Measurements from ENCODE around the gene SUPT20H.

The SUPT20H gene

DNA sequence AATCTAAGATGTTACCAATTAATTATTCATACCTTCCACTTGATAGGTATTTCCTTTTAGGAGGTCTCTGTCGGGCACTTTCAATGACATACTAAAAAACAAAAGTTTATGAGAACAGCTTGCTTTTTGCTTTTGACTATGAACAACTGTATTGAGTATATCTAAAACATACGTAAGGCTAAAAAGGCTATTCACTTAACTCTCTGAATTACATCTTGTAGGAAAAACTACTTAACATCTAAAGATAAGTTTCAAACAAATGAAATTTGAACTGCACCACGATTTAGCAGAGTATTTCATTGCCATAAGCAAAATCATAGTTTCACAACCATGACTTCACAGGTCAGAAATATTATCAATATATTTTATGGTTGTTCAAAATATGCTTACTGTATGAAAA, 11.6 kb downstream of the SUPT20H start:
- no peak overlapping the region for H3K4me3 ChIP-seq (ENCODE audit: low read depth, low read length, poor library complexity, severe bottlenecking)
- H3K4me1 ChIP-seq (ENCODE audit: insufficient read depth, low read length, severe bottlenecking): no peaks in the 10 kb centered on the region
- H3K9ac ChIP-seq (ENCODE audit: low read length): no peak overlapping the region
- H3K27ac ChIP-seq (ENCODE audit: low read depth, low read length, poor library complexity, severe bottlenecking): no peak overlapping the region
- no peaks in the 10 kb centered on the region for H3K27me3 ChIP-seq (ENCODE audit: insufficient read depth, low read length)
- no peaks in the 10 kb centered on the region for H3K9me2 ChIP-seq (ENCODE audit: low read depth, low read length)
- peaks cover 12% of the 10 kb centered on the region for H3K79me2 ChIP-seq (ENCODE audit: insufficient read depth, low read length)
- no peak overlapping the region for H3K4me2 ChIP-seq (ENCODE audit: low read length)
- no peak overlapping the region for H2AFZ ChIP-seq (ENCODE audit: low read length)
- no peaks in the 10 kb centered on the region for H4K20me1 ChIP-seq (ENCODE audit: insufficient read depth, low read length)
- peaks cover 19% of the 10 kb centered on the region; the same call in 1 of the 2 replicates for H3K36me3 ChIP-seq (ENCODE audit: insufficient read depth, low read length)
- no peaks in the 10 kb centered on the region for H3K9me3 ChIP-seq (ENCODE audit: low read length)
- no peaks in the 10 kb centered on the region for H3F3A ChIP-seq (ENCODE audit: insufficient read depth, low read length)
- TF ChIP-seq CTCF (IDR thresholded peaks at IDR 0.05; ENCODE audit: low read length) (no peak), EZH2 (IDR thresholded peaks at IDR 0.05; ENCODE audit: borderline replicate concordance, low read length) (no peak)

DNA sequence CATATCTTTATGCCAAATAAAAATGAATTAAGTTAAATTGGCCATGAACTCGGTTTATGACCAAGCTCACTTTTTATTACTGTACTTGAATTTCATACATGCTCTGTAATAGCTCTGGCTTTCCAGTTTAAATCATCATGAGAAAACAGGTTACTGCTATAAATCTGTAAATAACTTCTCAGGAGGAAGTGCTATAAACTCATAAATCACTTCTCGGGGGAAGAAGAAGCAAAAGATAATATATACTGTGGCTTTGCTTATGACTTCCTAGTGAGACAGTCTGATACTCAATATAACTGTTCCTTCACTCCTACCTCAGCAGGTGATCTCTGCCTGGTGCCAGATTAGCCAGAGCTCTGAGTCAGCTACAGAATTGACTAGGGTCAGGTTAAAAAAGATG, 12.5 kb downstream of the SUPT20H start:
- Histone ChIP-seq H2AFZ (ENCODE audit: low read length) (no peak overlapping the region), H3K9me3 (ENCODE audit: low read length) (no peaks in the 10 kb centered on the region), H3K36me3 (ENCODE audit: insufficient read depth, low read length) (peaks cover 27% of the 10 kb centered on the region; the same call in 1 of the 2 replicates), H3K4me2 (ENCODE audit: low read length) (no peak overlapping the region), H3K9ac (ENCODE audit: low read length) (no peak overlapping the region), H3K27ac (ENCODE audit: low read depth, low read length, poor library complexity, severe bottlenecking) (no peak overlapping the region), H3K27me3 (ENCODE audit: insufficient read depth, low read length) (no peaks in the 10 kb centered on the region), H4K20me1 (ENCODE audit: insufficient read depth, low read length) (no peaks in the 10 kb centered on the region), H3K9me2 (ENCODE audit: low read depth, low read length) (no peaks in the 10 kb centered on the region), H3K4me3 (ENCODE audit: low read depth, low read length, poor library complexity, severe bottlenecking) (no peak overlapping the region), H3K4me1 (ENCODE audit: insufficient read depth, low read length, severe bottlenecking) (no peaks in the 10 kb centered on the region), H3K79me2 (ENCODE audit: insufficient read depth, low read length) (peaks cover 12% of the 10 kb centered on the region), H3F3A (ENCODE audit: insufficient read depth, low read length) (no peaks in the 10 kb centered on the region)
- no peak for TF ChIP-seq CTCF (IDR thresholded peaks at IDR 0.05; ENCODE audit: low read length)

DNA sequence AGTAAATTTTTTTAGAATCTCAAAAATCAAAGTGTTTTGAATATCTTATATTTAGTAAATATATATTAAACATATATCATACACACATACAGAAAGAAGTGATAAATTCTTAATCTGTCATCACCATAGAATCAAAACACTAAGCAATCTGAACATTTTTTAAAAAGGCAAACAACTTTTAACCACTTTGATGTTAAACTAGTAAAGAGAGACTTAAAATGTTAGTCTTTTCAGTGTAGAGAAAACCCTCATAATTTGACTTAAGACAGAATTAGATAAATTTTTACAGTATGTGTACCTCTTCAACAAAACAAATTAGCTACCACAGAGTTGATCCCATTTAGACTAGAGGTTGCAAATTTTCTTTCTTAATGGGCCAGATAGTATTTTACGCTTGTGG, 13.4 kb downstream of the SUPT20H start:
- peaks cover 33% of the 10 kb centered on the region; the same call in 1 of the 2 replicates for H3K36me3 ChIP-seq (ENCODE audit: insufficient read depth, low read length)
- no peak overlapping the region for H3K4me2 ChIP-seq (ENCODE audit: low read length)

More for the DNA sequence above, 13.4 kb downstream of the SUPT20H start:
- TF ChIP-seq EZH2 (IDR thresholded peaks at IDR 0.05; ENCODE audit: borderline replicate concordance, low read length) (no peak), CTCF (IDR thresholded peaks at IDR 0.05; ENCODE audit: low read length) (no peak)
- no peak overlapping the region for H3K9ac ChIP-seq (ENCODE audit: low read length)
- no peaks in the 10 kb centered on the region for H3K9me3 ChIP-seq (ENCODE audit: low read length)
- H3K27me3 ChIP-seq (ENCODE audit: insufficient read depth, low read length): no peaks in the 10 kb centered on the region
- no peak overlapping the region for H3K4me3 ChIP-seq (ENCODE audit: low read depth, low read length, poor library complexity, severe bottlenecking)
- no peak overlapping the region for H3K27ac ChIP-seq (ENCODE audit: low read depth, low read length, poor library complexity, severe bottlenecking)
- H3K4me1 ChIP-seq (ENCODE audit: insufficient read depth, low read length, severe bottlenecking): no peaks in the 10 kb centered on the region
- H2AFZ ChIP-seq (ENCODE audit: low read length): no peak overlapping the region
- H3F3A ChIP-seq (ENCODE audit: insufficient read depth, low read length): no peaks in the 10 kb centered on the region
- no peaks in the 10 kb centered on the region for H3K9me2 ChIP-seq (ENCODE audit: low read depth, low read length)
- H4K20me1 ChIP-seq (ENCODE audit: insufficient read depth, low read length): no peaks in the 10 kb centered on the region
- H3K79me2 ChIP-seq (ENCODE audit: insufficient read depth, low read length): peaks cover 3% of the 10 kb centered on the region; the same call in 1 of the 2 replicates

All from OCI-LY1 (cell line).